Keratinocyte (primary cell): ENCODE results near the gene NFYA. TPM values are rescaled to one million over a fixed set of nuclear protein-coding genes. Genes with fewer than 3 reads are reported as not detected.

ENCODE experiments used
- DNase-seq: peaks from one replicate; pipeline ENCODE4 v3.0.0-alpha.2; 2011; ENCODE audit warnings: low read depth, missing footprints, low spot score
- FAIRE-seq: peaks from 2 replicates; lab custom pipeline; 2011; peaks lifted over from hg19 to GRCh38; lab: Jason Lieb, UNC
- H2AFZ ChIP-seq: 2 replicates; pipeline ENCODE4 v1.6.0; 2012; ENCODE audit warnings: low read length, control low read depth, inconsistent platforms; ENCODE audit not compliant: control insufficient read depth
- H3K27ac ChIP-seq: 2 replicates; pipeline ENCODE4 v1.5.1; 2011; ENCODE audit warnings: low read length; ENCODE audit not compliant: control insufficient read depth, insufficient read depth
- H3K27me3 ChIP-seq: 3 replicates; pipeline ENCODE4 v1.6.0; 2011; ENCODE audit warnings: low read length; ENCODE audit not compliant: control insufficient read depth, insufficient read depth; ENCODE audit errors: extremely low read depth
- H3K36me3 ChIP-seq, 2 experiments: 2 replicates in 1 of 2; 3 replicates in 1 of 2; pipeline ENCODE4 v1.5.1; 2011; ENCODE audit warnings: low read length in 2 of 2, mild to moderate bottlenecking in 1 of 2; ENCODE audit not compliant: control insufficient read depth in 2 of 2, insufficient read depth in 2 of 2; ENCODE audit errors: extremely low read depth in 1 of 2
- H3K4me1 ChIP-seq: 3 replicates; pipeline ENCODE4 v1.5.1; 2011; ENCODE audit warnings: low read length; ENCODE audit not compliant: control insufficient read depth, insufficient read depth; ENCODE audit errors: extremely low read depth
- H3K4me2 ChIP-seq: 3 replicates; pipeline ENCODE4 v1.6.0; 2011; ENCODE audit warnings: low read depth, low read length; ENCODE audit not compliant: control insufficient read depth, insufficient read depth; ENCODE audit errors: extremely low read depth
- H3K4me3 ChIP-seq, 3 experiments: fragments of 200-600 bp in 1 of 3; sonication (generic) in 1 of 3; 2 replicates in 2 of 3; 3 replicates in 1 of 3; pipeline ENCODE4 v1.5.1; 2011 to 2016; ENCODE audit warnings: low read length in 3 of 3, mild to moderate bottlenecking in 3 of 3, control low read depth in 2 of 3, inconsistent platforms in 1 of 3, low read depth in 1 of 3, mixed read lengths in 1 of 3, mixed run types in 1 of 3, moderate library complexity in 1 of 3; ENCODE audit not compliant: control insufficient read depth in 2 of 3, insufficient read depth in 2 of 3; ENCODE audit errors: extremely low read depth in 1 of 3
- H3K79me2 ChIP-seq: 2 replicates; pipeline ENCODE4 v1.6.0; 2012; ENCODE audit warnings: low read length; ENCODE audit not compliant: control insufficient read depth, insufficient read depth
- H3K9ac ChIP-seq: 3 replicates; pipeline ENCODE4 v1.6.0; 2011; ENCODE audit warnings: low read length; ENCODE audit not compliant: control insufficient read depth, insufficient read depth; ENCODE audit errors: extremely low read depth
- H3K9me1 ChIP-seq: 3 replicates; pipeline ENCODE4 v1.6.0; 2011; ENCODE audit warnings: low read length; ENCODE audit not compliant: control insufficient read depth, insufficient read depth; ENCODE audit errors: extremely low read depth
- H3K9me3 ChIP-seq: 2 replicates; pipeline ENCODE4 v1.5.1; 2012; ENCODE audit warnings: low read depth, low read length; ENCODE audit not compliant: control insufficient read depth
- H4K20me1 ChIP-seq: 3 replicates; pipeline ENCODE4 v1.6.0; 2011; ENCODE audit warnings: low read length; ENCODE audit not compliant: control insufficient read depth, insufficient read depth; ENCODE audit errors: extremely low read depth
- CTCF ChIP-seq, 3 experiments: IDR thresholded peaks in 1 of 3; conservative IDR thresholded peaks in 1 of 3; optimal IDR thresholded peaks in 1 of 3; 2 replicates in 2 of 3; 3 replicates in 1 of 3; pipeline versions ENCODE3 to v1.5.1; 2011; ENCODE audit warnings: low read length in 3 of 3, mild to moderate bottlenecking in 3 of 3, moderate library complexity in 2 of 3, control low read depth in 1 of 3, inconsistent platforms in 1 of 3; ENCODE audit not compliant: insufficient read depth in 2 of 3; ENCODE audit errors: extremely low read depth in 1 of 3
- EZH2 ChIP-seq: IDR thresholded peaks from one replicate; pipeline ENCODE4 v1.6.1; 2012; ENCODE audit warnings: inconsistent platforms, mild to moderate bottlenecking, low read length, moderate library complexity
- dilution Hi-C: fragments of 300-500 bp; cut with MboI; formaldehyde crosslinking; loops from one replicate; pipeline ENCODE4 v1.7.0; 2020; ENCODE audit warnings: low sequenced_read_pairs; ENCODE audit not compliant: extremely low pct_ligation_motif_present
- polyA plus RNA-seq, 5 experiments: library from polyadenylated mRNA; depleted of rRNA in 3 of 5; stranded (reverse) in 3 of 5; stranded (forward) in 1 of 5; unstranded in 1 of 5; fragments of >200 nt; gene quantifications; 1 replicate in 1 of 5; 2 replicates in 3 of 5; 3 replicates in 1 of 5; pipeline versions ENCODE4 v1.2.1 to v1.2.3, GENCODE V29; 2011 to 2012; ENCODE audit warnings: missing spikeins in 2 of 5, low read depth in 1 of 5, low replicate concordance in 1 of 5

Gene NFYA
- polyA plus RNA-seq, 1 donor (not counting 4 experiments of a cell fraction or from before 2014, with no cell fraction given) = 17.1 TPM

- H4K20me1 ChIP-seq = no peaks in the 10 kb centered on the region
- no peak overlapping the region for H3K4me3 ChIP-seq
- no peak overlapping the region for H3K27ac ChIP-seq
- H3K36me3 ChIP-seq = no peaks in the 10 kb centered on the region
- no peak for TF ChIP-seq EZH2
- no peak for TF ChIP-seq CTCF (optimal IDR thresholded peaks at IDR 0.05 in 1 of 3, IDR thresholded peaks at IDR 0.05 in 1 of 3, conservative IDR thresholded peaks at IDR 0.05 in 1 of 3; ENCODE audit: extremely low read depth in 1 of 3, insufficient read depth in 2 of 3, low read length in 3 of 3)
- H3K27me3 ChIP-seq = no peaks in the 10 kb centered on the region
- DNase-seq (no peak), FAIRE-seq (no peak)
- no peaks in the 10 kb centered on the region for H3K9me1 ChIP-seq
- no peak overlapping the region for H3K9ac ChIP-seq
- H3K4me2 ChIP-seq = no peak overlapping the region
- no peak overlapping the region for H2AFZ ChIP-seq
- dilution Hi-C loops = no loop called here
- no peaks in the 10 kb centered on the region for H3K9me3 ChIP-seq
- H3K4me1 ChIP-seq = peaks cover 14% of the 10 kb centered on the region
- H3K79me2 ChIP-seq = no peaks in the 10 kb centered on the region
Measured at GRCh38 chr6:41049955-41050354, 22.8 kb upstream of the NFYA start.

GRCh38 chr6:41050536-41050935 lies 22.2 kb upstream of the NFYA start:
- Histone ChIP-seq H3K4me2 (no peak overlapping the region), H3K4me1 (peaks cover 14% of the 10 kb centered on the region), H3K4me3 (no peak overlapping the region), H4K20me1 (no peaks in the 10 kb centered on the region), H3K9me3 (no peaks in the 10 kb centered on the region), H3K36me3 (no peaks in the 10 kb centered on the region), H3K27ac (no peak overlapping the region), H2AFZ (no peak overlapping the region), H3K79me2 (no peaks in the 10 kb centered on the region), H3K27me3 (no peaks in the 10 kb centered on the region), H3K9ac (no peak overlapping the region), H3K9me1 (no peaks in the 10 kb centered on the region)
- dilution Hi-C loops = no loop called here
- TF ChIP-seq EZH2 (no peak), CTCF (optimal IDR thresholded peaks at IDR 0.05 in 1 of 3, IDR thresholded peaks at IDR 0.05 in 1 of 3, conservative IDR thresholded peaks at IDR 0.05 in 1 of 3; ENCODE audit: extremely low read depth in 1 of 3, insufficient read depth in 2 of 3, low read length in 3 of 3) (no peak)
- FAIRE-seq = no peak
- DNase-seq = no peak
